NCI-H345 treated with DMSO at 0.1 percent for 48 hours (cell line): ENCODE measurements around the gene ZC2HC1C.
A peak's percentile ranks its signal among the peaks of the same experiment; 100 is the strongest.

Experiments used
- DNase-seq: peaks from one replicate; lab custom pipeline; 2025; ENCODE audit not compliant: unreplicated experiment; lab: John Stamatoyannopoulos, UW

The ZC2HC1C gene, protein sequence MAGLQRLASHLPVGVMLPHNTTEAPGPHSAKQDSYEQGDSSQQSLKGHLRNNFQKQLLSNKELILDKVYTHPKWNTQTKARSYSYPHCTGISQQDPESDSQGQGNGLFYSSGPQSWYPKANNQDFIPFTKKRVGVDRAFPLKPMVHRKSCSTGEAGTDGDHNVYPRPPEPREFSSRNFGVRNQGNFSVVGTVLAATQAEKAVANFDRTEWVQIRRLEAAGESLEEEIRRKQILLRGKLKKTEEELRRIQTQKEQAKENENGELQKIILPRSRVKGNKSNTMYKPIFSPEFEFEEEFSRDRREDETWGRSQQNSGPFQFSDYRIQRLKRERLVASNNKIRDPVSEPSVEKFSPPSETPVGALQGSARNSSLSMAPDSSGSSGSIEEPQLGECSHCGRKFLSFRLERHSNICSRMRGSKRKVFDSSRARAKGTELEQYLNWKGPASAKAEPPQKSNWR

DNA sequence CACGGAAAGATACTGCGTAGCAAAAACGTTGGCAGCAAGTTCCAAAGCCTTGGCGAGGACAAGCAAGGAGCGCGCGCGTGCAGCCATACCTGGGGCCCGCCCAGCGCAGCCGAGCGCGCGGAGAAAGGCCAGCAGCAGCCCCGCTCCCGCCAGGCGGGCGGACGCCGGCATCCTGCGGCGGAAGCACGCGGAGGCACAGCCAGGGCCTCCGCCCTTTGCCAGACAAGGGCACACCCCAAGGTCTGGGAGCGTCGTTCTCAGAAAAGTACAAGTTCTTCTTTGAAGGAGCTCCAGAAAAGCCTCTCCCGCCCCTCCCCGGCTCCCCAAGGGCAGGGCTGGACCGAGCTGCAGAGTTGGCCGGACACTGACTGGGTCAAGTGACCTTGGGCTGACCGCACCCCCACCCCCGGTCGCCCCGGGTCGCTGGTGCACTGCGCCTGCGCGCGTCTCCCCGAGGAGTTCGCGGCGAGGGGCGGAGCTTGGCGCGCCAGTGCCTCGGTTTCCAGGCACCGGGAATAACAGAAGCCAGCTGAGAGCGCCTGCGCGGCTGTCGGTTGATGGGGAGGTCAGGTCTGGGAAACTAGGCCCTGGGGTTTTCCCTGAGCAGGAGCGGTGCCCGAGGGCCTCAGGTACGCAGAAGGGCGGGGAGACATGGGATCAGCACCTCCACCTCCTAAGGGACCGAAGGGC, at the start of gene ZC2HC1C:
Gene ZC2HC1C (plus strand): TSS at position 521 of the 690 bp plus-strand sequence. CDS start 933 bp downstream, outside the sequence.
- peak; percentile 86 for DNase-seq

- DNase-seq = no peak
Observed at GRCh38 chr14:75022655-75023054, 46.8 kb upstream of the ZC2HC1C start.

DNA sequence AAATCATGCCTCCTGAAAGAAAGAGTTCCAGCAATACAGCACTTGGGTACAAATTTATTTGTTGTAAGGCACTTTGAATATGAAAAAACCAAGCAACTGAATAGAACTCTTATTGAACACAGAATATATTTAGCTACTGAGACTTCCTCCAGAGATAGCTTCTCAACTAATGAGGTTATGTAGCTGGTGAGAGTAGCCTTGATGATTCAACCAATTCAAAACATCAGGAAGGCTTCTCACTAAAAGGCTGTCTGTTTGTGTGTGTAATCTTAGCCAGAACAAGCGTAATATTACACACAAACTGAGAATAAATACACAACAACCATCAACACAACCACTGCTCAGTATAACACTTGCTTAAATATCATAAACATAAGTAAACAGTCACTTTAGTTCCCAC, 46.3 kb upstream of the ZC2HC1C start:
- DNase-seq = no peak

GRCh38 chr14:75025082-75025481, 44.4 kb upstream of the ZC2HC1C start:
- no peak for DNase-seq

GRCh38 chr14:75025876-75026275, 43.6 kb upstream of the ZC2HC1C start:
- DNase-seq = no peak

GRCh38 chr14:75030147-75030546, 39.3 kb upstream of the ZC2HC1C start:
- no peak for DNase-seq

GRCh38 chr14:75032939-75033338, 36.5 kb upstream of the ZC2HC1C start:
- no peak for DNase-seq

- no peak for DNase-seq
Observed at GRCh38 chr14:75040507-75040906, 28.9 kb upstream of the ZC2HC1C start.

DNA sequence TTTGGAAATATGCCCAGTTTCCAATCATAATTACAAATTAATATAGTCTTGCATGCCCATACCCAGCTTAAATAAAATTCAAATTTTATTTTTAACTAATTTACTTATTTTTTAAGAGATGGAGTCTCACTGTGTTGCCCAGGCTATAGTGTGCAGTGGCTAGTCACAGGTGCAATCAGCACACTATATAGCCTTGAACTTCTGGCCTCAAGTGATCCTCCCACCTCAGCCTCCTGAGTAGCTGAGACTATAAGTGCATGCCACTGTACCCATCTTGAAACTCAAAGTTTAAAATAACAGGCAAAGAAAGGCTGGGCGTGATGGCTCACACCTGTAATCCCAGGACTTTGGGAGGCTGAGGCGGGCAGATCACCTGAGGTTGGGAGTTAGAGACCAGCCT, 28.5 kb upstream of the ZC2HC1C start:
- DNase-seq = no peak

GRCh38 chr14:75041613-75042012, 27.8 kb upstream of the ZC2HC1C start:
- DNase-seq = no peak

DNA sequence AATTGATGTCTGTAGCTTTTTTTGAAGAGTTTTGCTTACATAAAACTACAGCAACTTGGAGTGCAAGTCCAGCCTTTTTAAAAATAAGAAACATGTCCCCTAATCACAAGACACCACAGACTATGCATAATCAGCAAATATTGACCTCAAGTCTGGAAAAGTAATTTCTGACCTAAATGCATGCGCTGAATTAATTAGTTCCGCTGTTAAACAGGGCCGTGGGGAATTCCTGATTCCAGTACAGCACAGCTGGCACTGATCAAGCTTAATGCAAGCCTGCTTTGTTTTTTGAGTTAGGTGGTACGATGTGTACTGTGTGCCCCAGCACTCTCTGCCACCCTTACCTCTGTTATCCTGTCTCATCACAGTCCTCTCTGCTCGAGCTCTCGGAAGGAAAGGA, 27.4 kb upstream of the ZC2HC1C start:
- no peak for DNase-seq

DNA sequence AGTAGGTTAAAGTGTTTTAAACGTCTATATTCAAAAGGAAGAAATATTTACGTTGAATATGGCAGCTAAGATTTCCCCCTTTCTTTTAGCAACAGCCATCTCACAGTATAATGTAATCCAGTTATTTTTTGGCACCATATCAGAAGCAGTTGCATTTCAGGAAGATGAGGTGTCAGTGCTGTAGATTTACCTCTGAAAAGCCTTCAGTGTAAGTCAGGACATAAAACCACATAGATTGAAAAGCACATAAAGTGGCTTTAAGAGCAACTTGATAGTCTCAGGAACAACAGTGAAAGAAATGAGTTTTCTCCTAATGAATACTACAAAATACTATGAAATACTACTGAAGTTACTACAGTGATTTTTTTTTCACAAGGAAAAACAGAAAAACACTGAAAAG, 25.1 kb upstream of the ZC2HC1C start:
- no peak for DNase-seq

- no peak for DNase-seq
Observed at GRCh38 chr14:75044752-75045151, 24.7 kb upstream of the ZC2HC1C start.

DNA sequence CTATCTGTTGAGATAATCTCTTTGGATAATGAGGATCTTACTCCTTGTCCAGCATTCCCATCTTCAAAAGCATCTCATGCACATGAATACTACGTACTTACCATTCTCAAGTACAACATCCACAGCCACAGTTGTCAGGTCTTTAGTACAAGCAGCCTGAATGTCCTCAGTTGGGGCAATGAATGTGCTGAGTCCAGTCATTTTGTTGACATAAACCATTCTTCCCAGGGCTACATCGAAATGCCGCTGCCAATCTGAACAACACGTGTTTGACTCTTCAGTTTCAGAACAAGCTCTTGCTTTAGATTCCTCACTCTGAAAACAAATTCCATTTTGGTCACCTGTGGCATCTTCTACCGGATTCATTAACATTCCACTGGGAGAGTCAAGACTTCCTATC, 23.2 kb upstream of the ZC2HC1C start:
- DNase-seq = no peak

DNA sequence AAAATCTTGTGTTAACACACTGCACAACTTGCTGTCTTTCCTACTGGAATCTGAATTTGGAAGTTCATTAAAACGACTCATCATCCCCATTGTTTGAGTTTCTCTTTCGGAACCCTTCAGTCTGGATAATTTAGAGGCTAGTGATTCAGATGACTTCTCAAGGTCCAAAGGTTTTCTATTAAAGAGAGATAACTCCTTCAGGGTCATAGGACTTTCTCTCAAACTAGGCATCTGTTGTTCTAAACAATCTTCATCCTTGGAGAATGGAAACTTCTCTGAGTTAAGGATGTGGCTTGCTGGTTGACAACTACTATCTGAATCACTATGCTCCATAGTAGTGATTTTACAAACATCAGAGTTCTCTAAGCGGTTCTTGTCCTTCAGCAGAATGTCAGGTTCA, 22.5 kb upstream of the ZC2HC1C start:
- DNase-seq = no peak

- DNase-seq = no peak
Observed at GRCh38 chr14:75047506-75047905, 21.9 kb upstream of the ZC2HC1C start.

DNA sequence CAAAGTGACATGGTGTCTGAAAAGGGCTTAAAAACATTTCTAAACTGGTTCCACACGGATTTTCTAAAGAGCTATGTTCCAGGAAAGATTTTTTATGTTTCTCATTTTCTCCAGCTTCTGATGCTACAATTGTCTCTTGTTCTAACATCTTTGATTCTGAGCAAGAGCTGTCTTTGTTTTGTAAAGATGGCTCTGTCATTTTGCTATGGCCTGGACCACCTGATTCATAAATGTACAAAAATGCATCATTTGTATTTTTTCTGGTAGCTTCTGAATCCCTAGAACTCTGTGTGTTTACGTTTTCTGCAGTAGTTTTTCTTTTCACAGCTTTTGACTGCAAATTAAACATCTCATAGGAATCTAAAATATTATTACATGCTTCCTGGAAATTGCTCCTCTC, 21.3 kb upstream of the ZC2HC1C start:
- DNase-seq = no peak

GRCh38 chr14:75049136-75049535, 20.3 kb upstream of the ZC2HC1C start:
- no peak for DNase-seq

DNA sequence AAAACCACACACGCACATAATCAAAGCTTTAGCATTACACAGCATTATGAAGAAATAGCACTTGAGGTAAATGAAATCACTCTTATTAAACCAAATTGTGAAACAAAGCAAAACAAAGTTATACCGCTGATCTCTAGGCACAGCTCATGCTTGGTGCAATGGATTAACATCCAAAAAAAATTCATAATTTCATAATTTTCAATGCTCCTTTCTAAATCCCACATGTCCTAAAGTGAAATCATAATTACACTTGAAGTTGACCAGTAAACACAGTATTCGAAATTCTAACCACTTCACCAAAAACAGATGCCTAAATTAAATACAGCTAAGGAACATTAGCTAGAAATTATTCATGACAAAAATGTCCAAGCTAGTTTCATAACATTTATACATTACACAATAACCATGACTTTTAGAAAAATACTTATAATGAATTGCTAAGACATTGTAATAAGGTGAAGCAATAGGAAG, 19.7 kb upstream of the ZC2HC1C start:
- no peak for DNase-seq

DNA sequence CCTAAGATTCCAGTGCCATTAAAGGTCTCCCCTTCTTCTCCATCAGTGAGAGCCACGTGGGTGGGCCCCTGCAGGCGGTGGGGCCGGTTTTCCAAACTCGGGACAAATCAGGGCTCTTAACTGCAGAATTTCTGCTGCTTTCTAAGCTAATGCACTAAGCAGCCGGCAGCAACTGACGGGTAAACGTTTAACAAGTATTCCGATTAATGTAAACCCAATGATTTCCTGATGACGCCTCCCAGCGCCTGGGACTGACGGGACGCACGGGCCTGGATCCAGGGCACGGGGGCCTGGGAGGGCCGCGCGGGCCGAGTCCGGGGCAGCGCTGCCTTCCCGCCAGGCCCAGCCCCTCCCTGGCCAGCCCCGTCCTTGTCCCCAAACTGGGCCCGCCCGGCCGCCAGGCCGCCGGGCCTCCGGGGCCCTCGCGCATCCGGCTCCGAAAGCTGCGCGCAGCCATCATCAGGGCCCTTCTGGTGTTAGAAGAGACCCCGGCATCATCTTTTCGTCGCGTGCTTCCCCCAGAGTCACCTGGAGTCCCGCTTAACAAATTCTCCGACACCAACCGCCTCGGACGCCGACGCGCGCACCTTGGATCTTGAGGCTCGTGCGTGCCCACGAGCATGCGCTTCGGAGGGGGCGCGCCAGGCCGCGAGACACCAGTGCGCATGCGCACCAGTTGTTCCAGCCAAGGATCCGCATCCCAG, 18.4 kb upstream of the ZC2HC1C start, which contains the start of gene MLH3:
Gene MLH3 (minus strand): TSS at position 616 of the 704 bp plus-strand sequence. CDS start 1,812 bp downstream, outside the sequence.
- DNase-seq = peak; percentile 81

DNA sequence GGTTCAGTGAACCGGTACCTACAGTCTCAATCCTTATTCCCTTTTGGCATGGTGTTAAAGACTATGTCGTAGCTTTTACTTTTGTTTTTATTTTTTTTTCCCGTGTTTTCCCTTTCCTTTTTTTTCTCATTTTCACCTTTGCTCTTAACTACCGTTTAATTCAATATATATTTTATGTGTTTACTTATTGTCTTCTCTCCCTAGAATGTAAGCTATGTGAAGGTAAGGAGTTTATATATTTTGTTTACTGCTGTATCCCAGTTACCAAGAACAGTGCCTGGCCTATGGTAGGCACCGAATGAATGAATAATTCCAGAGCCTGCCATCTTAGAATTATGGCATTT, 17.9 kb upstream of the ZC2HC1C start:
- no peak for DNase-seq
